ENCODE data around the gene PABPN1.
"Not testable (repeated sequence)": the region's sequence is repeated elsewhere in the genome, so short reads cannot be mapped to it uniquely, and the experiment has no call there.

PABPN1 gene

DNA sequence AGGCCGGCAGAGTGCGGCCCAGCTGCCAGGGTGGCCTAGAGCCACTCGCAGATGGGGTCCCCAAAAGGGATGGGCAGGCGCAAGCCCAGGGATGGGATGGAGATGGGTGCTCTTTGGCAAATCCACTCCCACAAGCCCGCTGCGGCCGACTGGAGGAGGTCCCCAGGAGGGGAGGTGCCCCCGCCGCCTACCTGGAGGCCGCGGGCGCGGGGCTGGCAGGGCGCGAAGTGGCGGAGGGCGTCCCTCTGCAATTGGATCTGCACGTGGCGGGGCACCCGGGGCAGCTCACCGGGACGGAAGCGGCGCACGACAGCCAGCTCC, 19.3 kb upstream of the PABPN1 start:
- no peak for DNase-seq

DNA sequence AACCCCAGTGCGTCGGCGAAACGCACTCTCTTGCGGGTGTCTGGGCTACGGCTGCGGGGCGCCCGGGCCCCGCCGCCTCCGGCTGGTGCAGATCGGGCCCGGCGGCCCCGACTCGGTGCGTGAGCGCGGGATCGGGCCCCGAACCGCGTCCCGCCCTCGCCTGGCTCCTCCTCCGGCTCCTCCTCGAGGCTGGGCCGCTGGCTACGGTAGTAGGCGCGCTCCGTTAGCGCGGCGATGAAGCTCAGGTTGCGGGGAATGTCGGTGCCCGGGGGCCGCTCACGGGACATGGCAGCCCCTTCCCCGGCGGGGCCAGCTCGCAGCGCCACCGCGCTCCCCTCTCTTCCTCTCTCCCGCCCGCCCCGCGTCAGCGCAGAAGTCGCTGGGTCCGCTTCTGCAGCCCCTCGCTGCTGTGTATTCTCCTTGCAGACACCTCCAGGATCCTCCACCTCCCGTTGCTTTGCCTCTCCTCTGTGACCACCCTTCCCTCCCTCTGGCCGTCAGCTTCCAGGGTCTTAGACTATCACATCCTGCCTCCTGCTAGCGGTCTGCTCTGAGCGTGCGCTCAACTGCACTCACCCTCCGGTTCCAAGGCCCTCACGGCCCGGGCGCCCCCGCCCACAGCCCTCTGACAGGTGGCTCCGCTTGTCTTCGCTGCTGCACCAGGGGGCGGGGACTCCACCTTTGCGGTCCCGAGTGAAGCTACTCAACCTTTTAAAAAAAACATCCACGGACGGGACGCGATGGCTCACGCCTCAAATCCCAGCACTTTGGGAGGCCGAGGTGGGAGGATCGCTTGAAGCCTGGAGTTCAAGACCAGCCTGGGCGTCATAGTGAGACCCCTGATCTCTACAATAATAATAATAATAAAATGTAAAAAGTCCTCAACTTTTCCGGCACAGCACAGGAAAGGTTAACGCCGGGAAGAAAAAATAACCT, 18.7 kb upstream of the PABPN1 start, which contains the start of gene PPP1R3E:
TSS of gene PPP1R3E (minus strand) at position 570 of the 936 bp plus-strand sequence. CDS start at position 287, 283 bp downstream.
- DNase-seq = peak; percentile 58

DNA sequence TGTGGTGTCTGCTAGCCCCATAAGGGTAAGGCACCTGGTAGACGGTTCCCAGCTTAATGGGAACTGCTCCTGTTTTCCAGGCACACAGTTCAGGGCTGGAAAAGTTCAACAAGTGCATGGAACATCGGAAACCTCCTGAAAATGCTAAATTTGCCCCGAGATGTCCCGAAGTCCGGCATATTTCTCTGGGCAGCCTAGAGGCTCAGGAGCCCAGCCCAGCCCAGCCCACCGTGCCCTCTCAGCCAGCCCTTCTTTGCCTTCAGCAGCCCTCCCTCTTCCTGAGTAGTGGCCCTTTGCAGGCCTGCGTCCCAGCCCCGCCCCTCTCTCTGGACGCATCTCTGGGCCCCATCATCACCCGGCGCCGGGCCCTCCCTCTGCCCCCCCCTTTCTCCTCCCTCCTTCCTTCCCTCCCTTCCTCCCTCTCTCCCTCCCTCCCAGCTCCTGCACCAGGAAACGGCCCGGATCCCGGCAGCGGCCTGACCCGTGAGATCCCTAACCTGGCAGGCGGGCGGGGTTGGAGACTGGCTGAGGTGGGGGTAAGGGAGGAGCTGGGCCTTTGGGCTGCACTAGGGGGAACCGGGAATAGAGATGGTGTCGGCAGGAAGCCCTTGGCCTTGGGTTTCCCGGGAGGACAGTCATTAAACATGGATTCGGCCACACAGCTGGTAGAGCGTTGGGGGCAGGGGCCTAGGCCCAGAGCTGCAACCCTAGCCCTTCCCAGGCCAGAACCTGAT, 14.7 kb upstream of the PABPN1 start, which contains the start of gene BCL2L2:
TSS of gene BCL2L2 (plus strand) at position 422 of the 734 bp plus-strand sequence. CDS start 935 bp downstream, outside the sequence.
- DNase-seq = peak; percentile 70

DNA sequence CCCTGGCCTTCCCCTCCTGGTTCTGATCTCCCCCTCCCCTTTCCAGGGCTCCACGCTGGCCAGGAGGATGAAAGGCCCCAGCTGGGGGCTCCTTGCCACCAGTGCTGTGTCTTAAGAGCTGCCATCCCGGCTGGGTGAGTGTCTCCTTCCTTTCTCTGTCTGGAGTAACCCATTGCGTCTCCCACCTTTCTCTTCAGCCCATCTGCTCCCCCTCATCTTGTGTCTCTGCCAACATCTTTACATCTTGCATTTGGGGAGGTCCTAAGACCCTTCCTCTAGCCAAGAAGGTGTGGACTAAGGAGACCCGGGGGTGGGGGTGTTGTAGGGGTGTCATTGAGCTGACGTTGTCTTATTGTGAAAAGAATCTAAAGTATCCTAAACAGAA, 14.1 kb upstream of the PABPN1 start:
- DNase-seq = no peak

DNA sequence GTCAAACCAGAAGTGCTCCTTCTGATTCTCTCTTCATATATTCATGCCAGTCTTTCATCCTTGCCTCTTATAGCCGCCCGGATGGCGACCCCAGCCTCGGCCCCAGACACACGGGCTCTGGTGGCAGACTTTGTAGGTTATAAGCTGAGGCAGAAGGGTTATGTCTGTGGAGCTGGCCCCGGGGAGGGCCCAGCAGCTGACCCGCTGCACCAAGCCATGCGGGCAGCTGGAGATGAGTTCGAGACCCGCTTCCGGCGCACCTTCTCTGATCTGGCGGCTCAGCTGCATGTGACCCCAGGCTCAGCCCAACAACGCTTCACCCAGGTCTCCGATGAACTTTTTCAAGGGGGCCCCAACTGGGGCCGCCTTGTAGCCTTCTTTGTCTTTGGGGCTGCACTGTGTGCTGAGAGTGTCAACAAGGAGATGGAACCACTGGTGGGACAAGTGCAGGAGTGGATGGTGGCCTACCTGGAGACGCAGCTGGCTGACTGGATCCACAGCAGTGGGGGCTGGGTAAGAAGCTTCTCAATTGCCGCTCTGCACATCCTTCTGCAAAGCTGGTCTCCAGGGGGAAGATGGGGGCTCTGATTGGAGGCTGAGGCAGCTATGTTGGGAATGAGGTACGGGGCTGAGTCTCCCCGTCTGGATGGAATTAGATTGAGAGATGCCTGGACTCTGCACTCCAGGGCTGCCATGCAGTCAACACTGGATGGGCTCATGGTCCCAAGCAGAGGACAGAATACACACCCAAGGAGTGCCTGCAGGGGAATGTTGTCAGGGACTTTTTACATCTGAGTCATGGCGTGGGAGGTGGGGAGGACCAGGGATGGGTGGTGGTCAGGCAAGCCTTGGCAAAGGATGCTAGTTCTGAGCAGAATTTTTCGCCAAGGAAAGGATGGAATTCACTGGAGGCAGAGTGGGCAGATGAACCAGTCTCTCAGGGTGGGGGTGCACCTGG, 13.3 kb upstream of the PABPN1 start:
- no peak for DNase-seq

DNA sequence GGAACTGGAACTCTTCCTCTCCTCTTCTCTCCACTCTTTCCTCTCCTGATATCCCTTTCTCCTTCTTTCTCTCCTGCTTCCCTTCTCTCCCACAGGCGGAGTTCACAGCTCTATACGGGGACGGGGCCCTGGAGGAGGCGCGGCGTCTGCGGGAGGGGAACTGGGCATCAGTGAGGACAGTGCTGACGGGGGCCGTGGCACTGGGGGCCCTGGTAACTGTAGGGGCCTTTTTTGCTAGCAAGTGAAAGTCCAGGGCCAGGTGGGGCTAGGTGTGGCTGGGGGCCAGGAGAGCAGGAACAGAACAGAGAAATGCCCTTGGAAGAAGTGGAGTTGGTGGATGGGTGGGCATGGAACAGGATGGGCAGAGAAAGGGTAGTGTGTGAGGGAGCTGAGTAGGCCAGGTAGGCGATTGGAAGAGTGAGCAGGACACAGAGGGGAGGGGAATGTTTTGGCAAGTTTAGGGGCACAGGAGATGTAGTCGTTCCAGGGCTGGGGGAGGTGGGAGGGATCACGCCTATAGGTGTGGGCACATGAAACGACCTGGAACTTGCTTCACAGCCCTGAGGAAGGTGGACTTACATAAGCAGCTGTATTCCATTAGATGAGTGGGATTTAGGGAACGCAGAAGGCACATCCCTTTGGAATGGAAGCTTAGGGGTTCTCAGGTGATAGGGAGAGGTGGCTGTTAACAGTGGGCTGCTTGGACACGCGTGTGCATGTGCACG, 12.4 kb upstream of the PABPN1 start:
- no peak for DNase-seq

DNA sequence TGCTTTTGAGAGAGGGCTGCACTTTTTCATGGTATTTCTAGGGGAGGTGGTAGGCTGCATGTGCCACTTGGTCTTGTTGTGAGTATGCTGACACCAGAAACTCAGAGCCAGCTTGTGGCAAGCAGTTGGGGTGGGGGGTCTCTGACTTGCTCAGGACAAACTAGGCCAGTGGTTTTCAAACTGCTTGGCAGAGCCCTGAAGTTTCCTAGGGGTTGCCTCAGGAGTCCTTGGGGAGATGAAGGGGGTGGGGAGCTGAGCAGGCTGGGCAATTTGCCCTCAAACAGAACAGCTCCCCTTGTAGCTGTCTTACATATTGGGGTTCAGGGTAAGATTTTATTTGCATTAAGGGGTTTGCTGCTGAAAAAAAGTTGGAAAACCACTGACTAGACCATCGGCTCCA, 10.7 kb upstream of the PABPN1 start:
- no peak for DNase-seq

DNA sequence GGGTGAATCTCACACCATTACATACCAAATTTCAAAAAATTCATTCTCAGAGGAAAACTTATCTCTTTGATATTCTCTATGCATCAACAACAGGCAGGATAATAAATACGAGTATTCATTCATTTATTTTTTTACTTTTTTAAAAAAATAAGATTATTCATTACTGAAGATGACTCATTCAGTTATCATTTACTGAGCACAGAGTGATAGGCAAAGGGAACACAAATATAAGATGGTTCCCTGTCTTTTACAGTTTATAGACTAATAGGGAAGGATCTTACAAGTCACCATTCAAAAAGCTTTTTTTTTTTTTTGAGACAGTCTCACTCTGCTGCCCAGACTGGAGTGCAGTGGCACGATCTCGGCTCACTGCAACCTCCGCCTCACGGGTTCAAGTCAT, 5.0 kb upstream of the PABPN1 start:
- DNase-seq = no peak

DNA sequence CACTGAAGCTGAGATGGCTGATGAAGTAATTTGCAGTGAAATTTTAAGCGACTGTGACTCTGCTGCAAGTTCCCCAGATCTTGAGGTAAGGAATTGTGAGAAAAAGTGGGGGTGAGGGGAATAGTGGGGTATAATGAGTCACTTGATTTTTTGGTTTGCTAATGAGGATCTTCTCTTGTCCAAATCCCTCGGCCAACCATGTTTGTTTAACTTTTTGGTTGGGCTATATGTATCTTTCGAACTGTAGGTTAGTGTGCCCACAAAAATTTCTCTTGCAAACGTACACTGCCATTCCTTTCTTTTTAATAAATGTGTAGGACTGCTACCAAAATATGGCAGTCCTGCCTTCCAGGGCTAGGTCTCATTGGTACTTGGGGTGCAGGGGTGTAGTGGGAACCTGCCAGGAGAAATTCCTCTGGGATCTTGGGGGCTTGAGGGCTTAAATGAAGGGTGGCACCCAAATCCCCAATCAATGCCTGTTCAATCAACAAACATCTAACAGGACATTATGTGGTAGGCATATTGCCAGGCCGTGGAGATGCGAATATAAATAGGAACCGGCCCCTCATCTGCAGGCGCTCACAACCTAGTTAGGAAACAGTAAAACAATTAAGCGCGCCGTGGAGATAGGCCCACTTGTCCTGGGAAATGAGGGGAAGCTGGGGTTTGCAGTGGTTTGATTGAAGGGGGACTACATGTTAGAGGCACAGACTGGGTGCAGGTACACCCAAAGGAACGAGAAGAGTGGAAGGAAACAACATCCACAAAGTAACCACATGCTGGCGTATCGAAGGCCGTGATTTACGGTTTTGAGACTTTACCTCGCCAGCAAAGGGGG, 1.3 kb upstream of the PABPN1 start:
- DNase-seq = no peak

DNA sequence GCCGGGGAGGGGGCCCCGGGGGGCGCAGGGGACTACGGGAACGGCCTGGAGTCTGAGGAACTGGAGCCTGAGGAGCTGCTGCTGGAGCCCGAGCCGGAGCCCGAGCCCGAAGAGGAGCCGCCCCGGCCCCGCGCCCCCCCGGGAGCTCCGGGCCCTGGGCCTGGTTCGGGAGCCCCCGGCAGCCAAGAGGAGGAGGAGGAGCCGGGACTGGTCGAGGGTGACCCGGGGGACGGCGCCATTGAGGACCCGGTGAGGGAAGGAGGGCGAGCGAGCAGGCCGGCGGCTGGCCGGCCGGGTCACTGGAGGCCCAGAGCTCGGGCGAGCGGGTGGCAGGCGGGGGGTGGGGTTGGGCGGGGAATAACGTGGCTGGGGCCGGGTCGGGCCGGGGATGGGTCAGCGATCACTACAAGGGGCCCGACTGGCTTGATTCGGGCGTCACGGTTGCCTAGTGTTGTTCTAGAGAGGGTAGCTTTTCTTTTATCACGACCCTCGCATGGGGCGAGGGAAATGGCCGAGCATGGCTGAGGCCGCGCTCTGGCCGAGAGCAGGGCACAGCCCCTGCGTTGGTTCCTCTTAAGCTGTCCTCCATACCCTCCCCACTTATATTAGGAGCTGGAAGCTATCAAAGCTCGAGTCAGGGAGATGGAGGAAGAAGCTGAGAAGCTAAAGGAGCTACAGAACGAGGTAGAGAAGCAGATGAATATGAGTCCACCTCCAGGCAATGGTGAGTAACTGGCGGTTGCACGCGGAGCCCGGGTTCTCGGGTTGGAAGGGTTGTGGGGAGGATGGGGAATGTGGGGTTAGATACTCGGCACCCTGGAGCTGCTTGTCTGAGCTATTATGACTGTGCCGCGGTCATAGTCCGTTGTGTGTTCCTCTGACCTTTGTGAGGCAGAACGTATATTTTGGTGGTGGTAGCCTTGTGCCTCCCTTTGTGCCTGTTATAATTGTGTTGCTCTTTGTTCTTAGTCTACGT, 603 bp downstream of the PABPN1 start:
- no peak for DNase-seq

DNA sequence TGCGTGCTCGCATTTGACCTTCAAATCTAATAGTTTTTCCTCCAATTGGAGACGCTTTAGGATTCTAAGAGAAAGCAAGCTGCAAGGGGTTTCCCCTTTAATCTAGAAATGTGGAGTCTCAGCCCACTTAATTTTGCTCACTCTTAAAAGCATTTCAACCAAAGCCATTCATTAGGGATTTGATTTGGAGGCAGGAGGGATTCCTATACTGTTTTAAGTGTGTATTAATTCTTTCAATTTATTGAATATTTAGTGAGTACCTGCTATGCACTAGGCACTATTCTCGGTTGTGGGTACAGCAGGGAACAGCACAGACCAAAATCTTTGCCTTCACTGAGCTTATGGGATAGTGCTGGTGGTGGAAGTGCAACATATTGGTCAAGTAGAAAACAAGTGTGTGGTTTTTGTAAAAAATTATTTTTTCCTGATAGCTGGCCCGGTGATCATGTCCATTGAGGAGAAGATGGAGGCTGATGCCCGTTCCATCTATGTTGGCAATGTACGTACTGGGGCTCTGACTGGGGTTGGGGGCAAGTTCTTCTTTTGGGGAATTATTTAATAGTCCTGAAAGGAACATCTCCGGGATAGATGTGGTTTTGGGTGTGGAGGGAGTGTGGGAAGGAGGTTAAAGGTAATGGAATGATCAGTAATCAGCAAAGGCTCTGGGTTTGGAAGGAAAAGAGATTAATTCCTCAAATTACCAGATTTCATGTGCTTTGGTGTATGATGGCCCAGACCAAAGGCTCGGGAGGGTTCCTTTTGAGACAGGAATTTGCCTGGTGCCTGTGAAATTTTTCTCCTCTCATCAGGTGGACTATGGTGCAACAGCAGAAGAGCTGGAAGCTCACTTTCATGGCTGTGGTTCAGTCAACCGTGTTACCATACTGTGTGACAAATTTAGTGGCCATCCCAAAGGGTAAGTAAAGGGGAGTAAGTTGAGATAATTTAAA, 1.6 kb downstream of the PABPN1 start:
- no peak for DNase-seq

DNA sequence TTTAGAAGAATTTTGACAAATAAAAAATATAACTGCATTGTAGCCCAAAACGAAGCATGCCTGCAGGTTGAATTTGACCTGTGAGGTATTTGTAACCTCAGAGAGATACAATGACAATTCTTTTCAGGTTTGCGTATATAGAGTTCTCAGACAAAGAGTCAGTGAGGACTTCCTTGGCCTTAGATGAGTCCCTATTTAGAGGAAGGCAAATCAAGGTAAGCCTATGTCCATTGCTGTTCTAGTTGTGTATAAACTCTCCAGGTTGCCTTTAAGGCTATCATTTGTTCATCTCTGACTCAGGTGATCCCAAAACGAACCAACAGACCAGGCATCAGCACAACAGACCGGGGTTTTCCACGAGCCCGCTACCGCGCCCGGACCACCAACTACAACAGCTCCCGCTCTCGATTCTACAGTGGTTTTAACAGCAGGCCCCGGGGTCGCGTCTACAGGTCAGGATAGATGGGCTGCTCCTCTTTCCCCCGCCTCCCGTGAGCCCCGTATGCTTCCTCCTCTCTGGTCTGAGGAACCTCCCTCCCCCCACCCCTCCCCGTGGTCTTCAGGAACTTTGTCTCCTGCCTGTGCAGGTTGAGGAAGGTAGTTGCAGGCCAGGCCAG, 2.7 kb downstream of the PABPN1 start:
- no peak for DNase-seq

DNA sequence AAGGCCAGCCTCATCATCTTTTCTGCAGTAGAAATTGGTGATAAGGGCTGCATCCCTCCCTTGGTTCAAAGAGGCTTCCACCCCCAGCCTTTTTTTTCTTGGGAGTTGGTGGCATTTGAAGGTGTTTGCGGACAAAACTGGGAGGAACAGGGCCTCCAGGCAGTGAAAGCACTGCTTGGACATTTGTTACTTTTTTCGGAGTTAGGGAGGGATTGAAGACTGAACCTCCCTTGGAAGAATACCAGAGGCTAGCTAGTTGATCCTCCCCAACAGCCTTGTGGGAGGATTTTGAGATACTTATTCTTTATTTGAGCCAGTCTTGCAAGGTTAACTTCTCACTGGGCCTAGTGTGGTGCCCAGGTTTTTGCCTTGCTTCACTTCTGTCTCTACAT, 3.2 kb downstream of the PABPN1 start:
- DNase-seq = no peak

DNA sequence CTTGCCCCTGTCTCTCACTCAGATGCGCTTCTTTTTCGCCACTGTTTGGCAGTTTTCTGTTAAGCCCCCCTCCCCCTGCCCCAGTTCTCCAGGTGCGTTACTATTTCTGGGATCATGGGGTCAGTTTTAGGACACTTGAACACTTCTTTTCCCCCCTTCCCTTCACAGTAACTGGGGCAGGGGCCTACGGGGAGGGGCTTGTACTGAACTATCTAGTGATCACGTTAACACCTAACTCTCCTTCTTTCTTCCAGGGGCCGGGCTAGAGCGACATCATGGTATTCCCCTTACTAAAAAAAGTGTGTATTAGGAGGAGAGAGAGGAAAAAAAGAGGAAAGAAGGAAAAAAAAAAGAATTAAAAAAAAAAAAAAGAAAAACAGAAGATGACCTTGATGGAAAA, 3.7 kb downstream of the PABPN1 start:
- DNase-seq = no peak

DNA sequence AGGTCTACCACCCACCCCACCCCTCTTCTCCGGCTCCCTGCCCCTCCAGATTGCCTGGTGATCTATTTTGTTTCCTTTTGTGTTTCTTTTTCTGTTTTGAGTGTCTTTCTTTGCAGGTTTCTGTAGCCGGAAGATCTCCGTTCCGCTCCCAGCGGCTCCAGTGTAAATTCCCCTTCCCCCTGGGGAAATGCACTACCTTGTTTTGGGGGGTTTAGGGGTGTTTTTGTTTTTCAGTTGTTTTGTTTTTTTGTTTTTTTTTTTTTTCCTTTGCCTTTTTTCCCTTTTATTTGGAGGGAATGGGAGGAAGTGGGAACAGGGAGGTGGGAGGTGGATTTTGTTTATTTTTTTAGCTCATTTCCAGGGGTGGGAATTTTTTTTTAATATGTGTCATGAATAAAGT, 4.5 kb downstream of the PABPN1 start:
- DNase-seq = not testable (repeated sequence)

DNA sequence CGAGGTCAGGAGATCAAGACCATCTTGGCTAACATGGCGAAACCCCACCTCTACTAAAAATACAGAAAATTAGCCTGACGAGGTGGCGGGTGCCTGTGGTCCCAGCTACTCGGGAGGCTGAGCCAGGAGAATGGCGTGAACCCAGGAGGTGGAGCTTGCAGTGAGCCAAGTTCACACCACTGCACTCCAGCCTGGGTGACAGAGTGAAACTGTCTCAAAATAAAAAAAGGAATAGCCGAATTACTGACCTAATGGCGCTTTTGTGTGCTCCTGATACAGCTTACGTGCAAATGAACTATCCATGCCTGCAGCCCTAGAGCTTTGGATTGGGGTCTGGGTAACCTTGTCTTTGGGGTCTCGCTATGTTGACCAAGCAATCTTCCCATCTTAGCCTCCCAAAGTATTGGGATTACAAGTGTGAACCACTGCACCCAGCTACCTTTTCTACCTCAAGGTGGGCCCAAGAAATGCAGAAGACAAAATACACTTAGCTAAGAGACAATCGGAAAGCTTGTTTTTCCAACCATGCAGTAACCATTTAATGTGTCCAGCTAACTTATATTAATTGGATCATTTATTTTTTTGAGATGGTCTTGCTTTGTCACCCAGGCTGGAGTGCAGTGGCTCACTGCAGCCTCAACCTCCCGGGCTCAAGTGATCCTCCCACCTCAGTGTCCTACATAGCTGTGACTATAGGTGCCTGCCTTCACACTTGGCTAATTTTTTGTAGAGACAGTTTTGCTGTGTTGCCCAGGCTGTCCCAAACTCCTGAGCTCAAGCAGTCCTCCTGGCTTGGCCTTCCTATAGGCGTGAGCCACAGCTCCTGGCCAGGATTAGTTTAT, 5.5 kb downstream of the PABPN1 start:
- no peak for DNase-seq
